GM19023 (cell line): ENCODE measurements around the gene GABRA5.
"Not testable (repeated sequence)": the region's sequence is repeated elsewhere in the genome, so short reads cannot be mapped to it uniquely, and the experiment has no call there.

Experiments
- ATAC-seq: cut with Tn5 transposase; IDR thresholded peaks from one replicate; pipeline ENCODE4 v1.9.1; 2021; ENCODE audit warnings: mild to moderate bottlenecking, moderate library complexity; ENCODE audit not compliant: unreplicated experiment

Gene GABRA5

DNA sequence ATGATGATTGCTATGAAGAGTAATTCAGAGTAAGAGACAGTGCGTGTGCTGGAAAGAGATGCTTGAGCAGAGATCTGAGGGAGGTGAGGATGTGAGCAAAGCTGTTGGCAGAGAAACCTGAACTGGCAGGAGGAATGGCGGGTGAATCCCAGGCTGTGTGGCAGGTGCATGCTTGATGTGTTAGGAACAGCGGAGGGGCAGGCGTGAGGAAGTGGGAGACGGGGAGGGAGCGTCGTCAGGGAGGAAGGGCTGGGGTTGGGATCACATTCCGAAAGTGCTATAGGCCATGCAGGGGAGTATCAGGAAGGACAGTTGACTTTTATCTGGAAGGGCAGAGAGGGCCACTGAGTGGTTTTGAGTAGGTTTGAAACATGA, 8.6 kb downstream of the GABRA5 start:
- ATAC-seq, result no peak

DNA sequence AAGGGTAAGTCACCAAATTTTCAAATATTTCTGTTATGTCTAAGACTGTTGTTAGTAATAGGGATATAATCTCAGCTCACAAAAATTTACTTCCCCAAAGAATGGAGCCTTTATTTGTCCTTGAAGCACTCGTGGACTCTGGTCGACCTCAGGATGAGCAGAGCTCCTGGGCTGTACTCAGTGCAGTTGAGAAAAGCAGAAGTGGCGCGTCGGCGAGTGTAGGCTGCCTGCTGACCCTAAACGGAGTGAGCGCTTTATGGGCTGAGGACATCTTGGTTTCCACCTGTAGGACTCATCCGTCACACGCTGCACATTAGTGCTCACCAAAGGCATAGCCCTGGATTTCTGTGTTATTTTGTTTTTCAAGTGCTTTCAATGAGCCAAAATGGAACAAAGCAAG, 11.0 kb downstream of the GABRA5 start:
- ATAC-seq, result no peak

DNA sequence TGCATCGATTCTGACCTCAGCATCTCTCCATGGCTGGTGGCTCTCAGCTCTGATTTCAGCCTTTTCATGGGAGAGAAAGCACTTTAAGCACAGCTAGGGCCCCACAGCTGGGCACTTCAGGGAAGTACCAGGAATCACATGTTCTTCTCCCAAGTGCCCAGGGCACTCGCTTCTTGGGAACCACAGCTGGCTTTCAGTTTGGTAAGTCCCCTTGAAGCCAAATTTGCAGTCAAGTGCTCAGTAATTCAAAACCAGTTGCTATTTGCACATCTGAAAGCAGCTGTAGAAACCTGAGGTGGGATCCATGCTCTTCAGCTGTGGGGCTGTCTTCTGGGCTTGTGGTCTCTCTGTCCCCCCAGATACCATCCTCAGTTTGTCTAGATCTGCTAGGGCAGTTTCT, 12.8 kb downstream of the GABRA5 start:
- no peak for ATAC-seq

DNA sequence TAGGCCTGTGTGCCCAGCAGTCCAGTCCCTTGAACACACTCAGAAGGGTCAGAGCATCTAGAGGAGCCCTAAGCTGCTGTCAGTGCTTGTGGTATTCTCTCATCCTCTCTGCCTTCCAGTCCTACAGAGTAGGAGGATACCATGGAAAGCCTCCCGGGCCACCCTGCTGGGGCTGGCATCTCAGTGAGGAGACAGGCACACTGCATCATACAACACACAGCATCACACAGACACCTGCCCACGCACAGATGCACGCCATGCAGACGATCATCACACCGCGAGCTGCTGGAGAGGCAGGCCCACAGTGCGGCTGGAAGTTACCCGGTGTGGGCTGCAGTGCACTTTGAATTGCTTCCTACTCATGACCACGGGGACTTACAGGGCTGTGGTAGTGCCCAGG, 15.2 kb downstream of the GABRA5 start:
- ATAC-seq, result no peak

DNA sequence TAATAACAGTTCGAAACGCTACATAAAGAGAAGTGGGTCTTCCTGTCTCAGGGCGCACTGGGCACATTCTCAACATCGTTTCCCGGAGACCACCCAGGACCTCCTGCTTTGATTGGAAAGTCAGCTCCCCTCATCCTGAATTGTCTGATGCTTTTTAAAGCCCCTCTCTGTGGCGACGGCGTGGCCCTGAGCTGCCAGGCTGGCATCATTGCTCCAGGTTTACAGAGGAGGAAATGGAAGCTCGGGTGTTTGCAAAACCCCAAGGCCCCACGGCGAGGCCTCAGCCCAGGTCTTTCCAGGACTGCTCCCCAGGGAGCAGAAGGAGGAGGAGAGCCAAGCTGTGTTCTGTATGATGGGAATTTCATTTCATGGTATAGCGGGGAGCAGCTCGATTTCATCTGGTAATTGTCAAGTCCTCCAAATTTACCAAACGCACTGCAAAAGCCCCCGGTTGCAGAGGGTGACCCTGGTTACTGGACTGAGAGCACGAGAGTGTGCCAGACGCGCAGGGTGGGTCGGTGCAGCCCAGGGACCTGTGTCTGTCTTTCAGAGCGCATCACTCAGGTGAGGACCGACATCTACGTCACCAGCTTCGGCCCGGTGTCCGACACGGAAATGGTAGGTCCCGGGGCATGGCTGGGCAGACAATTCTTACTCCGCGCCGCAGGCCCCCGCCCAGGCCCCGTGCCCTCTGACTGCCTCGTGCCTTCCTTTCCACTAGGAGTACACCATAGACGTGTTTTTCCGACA, 15.9 kb downstream of the GABRA5 start:
- no peak for ATAC-seq

DNA sequence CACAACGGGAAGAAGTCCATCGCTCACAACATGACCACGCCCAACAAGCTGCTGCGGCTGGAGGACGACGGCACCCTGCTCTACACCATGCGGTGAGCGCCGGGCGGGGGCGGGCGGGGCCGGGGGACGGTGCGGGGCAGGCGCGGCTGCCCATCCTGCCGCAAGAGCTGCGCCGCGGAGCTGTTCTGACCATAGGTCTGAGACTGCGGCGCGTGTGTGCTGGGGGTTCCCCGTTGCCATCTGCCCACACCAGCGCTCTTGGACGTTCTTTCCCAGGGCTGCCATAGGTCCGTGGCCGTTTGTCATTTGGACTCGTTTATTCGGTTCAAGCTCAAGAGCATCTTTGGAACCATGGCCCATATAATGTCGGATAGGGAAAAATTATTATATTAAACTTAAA, 16.6 kb downstream of the GABRA5 start:
- no peak for ATAC-seq

DNA sequence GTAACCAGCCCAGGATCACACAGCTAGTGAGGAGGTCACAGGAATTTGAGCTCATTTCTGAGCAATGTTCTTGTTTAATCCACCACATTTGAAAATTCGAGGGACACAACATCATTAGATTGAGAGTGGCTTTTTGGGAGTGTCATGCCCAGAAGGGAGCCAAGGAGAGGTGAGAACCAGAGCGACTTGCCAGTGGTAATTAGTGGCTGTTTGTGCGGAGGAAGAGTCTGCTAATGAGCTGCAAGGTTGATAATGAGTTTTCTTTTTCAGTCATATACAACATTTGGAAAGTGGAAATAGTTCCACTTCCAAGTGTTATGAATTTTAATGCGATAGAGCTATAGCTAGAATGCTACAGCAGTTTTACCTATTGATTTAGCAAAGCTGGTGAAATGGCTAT, 19.7 kb downstream of the GABRA5 start:
- ATAC-seq, result no peak

DNA sequence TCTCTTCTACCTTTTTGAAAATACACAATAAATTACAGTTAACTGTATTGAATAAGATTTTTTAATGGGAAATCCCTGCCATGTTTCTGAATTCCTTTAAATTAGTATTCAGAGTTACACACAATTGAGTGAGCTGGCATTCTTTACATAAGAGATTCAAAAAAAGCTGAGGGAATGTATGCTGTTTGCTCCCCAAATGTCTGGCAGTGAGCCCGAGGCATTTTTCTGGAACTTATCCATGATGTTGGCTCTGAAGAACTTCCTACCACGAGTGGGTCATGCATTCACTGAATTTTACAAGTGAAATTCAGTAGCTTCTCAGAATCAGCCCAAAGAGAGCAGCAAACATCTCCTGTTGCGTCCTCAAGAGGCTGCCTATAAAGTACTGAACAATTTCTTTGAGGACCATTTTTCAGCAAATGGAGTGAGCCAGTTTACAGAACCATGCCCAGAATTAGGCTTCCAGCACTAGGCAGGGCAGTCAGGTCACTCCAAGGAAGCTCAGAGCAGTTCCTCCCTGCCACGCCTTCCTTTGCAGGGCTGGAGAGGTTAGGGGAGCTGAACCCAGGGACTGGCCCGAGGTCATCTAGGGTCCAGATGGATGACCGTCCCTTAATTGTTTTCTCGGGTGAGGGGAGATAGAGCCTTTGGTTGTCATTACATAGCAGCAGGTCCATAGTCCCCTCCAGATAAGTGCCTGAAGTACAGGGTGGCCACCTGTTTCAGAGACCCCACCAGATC, 21.2 kb downstream of the GABRA5 start:
- no peak for ATAC-seq

DNA sequence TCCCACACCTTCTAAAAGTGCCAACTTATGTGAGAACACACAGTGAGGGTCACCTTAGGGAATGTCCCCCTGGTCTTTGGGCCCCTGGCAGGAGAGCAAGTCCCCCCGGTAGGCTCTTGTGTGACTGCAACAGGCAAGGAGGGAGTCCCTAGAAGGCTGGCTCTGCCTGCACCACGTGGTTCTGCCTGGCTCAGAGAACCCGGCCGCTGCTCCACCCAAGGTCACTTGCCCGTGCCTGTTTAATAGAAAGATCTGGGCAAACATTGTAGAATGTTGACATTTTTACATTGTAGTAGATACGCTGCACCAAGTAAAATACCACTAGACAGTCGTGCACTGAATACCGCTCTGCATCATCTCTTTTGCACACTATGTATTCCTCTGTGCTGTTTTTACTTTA, 21.9 kb downstream of the GABRA5 start:
- ATAC-seq, result no peak

DNA sequence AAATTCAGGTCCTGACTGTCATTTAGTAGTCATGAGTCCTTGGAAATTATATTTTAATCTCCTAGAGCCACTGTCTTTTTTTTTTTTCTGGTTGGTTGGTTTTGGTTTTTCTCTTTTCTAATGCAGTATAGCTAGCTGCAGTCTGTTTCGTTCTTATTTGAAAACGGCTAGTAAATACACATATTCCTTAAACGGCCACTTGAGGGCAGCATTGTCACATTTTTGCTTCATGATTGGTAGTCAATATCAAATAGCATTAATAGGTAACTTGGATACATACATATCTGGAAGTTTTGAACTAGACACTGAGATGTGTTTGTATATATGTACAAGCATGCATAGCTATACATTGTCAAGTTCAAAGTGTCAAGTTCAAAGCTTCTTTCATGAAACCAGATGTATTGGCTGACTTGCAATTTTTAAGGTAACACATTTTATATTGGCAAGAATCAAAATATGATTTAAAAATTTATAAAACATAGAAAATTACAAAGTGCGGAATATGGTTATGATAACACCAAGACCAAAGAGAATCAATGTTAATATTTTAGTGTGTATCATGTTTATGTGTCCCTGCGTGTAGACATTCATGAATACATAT, 22.5 kb downstream of the GABRA5 start:
- ATAC-seq, result no peak

DNA sequence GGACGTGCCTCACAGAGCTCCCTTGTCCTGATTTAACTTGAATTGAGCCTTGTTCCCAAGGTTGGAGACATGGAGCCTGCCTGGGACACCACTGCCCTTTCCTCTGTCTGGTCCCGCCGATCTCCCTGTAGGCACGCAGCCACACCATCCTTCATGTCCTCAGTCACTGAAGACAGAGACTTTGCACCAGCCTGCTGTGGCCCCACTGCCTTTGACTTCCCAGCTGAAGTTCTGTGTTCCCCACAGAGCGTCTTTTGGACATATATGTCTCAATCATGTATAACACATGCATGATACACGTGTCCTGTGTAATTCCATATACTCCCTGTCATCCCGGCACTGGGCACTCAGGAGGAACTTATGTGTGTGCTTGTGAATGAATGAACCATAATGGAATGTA, 23.6 kb downstream of the GABRA5 start:
- no peak for ATAC-seq

DNA sequence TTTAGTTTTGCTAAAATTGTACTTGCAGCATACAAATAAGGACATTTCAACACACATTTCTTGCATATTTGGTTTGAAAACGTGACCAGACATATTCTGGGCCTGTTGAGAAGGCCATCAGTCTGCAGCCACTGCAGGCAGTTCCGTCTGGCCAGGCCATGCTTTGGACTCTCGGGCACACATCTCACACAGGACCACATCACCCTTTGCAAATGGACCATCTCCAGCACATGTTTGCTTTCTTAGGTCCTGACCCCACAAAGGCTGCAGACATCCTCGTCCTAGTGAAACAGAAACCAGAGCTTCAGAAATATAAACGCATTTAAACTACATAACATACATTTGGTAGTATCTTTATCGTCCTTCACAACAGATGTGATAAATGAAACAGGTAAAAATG, 24.1 kb downstream of the GABRA5 start:
- no peak for ATAC-seq

DNA sequence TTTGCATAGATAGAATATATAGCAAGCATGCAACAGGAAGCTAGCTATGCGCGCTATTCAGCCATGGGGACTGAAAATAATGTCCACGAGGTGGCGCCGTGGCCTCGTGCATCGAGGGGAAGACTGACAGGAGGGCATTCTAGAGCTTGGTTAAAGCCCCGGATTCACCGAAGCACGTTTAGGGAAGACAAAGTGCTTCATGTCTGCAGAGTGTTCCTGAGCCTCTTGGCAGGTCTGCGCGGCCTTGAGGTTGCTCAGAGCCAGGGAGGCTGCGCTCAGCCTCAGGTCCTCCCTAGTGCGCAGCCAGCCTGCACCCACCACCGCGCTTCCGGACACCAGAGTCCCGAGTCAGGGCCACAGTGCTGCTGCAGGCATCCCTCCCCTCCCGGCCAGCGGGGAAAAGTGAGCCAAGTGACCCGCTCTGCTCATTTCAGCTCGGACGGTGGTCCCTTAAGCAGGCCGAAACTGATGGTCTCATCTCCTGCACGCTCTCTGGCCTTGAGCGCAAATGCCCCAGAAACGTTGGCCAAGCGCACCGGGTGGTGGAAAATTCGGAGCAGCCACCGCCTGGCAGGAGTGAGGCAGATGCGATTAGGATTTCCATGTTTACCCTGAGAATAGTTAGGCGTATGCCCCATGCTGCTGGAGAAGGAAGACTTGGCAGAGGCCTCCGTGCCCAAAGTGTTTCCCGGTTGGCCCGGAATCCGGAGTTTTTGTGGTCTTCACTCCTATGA, 24.8 kb downstream of the GABRA5 start:
- no peak for ATAC-seq

DNA sequence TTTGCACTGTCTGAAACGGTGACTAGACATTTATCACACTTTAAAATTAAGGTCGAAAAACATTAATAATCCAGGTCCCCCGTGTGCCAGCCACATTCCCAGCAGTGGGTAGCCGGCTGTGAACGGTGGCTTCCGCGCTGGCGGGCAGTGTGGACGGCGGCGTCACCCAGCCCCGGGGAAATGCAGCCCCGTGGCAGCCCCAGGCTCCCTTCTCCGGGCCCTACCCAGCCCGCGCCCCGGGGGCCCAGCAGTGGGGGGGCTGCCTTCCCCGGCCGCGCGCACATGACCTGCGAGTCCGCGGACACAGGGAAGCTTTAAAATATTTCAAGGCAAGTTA, 25.3 kb downstream of the GABRA5 start:
- ATAC-seq, result no peak

DNA sequence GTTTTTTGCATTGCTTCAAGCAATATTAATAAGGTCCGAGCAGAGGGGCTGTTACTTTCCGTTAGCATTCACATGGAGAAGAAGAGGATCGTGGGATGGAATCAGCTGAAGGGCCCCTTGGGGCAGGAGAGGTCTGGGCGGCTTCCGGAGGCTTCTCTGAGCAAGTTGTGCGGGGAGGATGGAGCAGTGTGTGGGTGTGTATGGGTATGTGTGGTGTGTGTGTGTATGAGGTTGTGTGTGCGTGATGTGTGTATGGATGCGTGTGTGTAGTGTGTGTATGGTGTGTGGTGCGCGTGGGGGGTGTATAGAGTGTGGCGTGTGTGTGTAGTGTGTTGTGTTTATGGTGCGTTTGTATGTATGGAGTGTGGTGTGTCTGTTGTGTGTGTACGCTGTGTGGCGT, 25.8 kb downstream of the GABRA5 start:
- no peak for ATAC-seq

DNA sequence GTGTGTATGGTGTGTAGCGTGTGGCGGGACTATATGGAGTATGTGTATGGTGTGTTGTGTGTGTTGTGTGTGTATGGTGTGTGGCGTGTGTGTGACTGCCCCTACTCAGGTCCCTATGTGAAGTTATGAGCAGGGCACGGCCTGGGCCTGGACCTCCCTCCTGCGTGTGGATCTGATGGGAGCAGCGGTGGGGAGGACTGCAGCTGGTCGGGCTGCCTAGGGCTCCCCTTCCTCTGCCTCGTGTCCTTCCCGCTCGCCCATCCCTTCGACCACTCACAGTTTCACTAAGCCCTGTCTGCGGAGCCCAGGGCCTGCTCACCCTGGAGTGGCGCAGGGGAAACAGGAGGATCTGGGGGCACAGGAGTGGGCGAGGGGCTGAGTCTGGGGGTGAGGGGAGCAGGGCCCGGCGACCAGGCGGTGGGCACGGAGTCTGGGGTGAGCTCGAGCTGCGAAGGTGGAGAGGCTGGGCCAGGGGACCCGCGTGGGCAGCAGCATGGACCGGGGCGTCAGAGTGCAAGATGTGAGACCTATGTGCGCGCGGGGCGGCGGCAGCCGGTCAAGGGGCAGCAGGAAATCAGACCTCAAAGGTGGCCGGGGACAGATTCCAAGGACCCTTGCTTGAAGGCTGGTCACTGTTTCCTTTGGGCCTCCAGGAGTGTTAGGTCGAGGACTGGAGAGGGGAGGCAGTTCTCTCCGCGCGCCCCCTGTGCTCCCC, 26.6 kb downstream of the GABRA5 start:
- no peak for ATAC-seq

DNA sequence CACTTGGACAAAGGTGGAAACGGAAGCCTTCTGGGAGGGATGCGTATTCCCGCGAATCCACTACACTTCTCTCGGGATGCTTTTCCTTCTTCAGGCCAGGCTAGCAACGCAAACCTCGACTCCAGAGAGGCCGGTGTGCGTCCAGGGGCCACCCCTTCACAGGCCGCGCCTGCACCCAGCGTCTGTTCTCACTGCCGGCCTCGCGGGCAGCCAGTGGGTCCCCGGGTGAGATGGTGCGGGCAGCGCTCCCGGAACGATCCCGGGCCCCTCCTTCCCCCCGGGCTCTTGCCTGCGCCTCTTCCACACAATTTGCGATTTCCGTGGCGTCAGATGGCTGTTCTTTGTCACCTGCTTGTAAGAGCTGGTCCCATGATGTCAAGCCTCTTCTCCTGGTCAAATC, 27.3 kb downstream of the GABRA5 start:
- no peak for ATAC-seq

DNA sequence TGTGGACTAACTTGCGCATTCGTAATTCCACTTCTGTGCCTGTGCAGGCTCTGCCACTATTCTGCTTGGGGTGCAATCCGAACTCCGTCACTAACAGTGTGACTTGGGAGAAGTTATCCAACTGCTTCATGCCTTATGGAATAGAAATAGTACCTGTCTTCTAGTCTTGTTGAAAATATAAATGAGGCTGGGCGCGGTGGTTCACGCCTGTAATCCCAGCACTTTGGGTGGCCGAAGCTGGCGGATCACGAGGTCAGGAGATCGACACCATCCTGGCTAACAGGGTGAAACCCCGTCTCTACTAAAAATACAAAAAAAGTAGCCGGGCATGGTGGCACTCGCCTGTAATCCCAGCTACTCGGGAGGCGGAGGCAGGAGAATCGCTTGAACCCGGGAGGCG, 28.5 kb downstream of the GABRA5 start:
- not testable (repeated sequence) for ATAC-seq

DNA sequence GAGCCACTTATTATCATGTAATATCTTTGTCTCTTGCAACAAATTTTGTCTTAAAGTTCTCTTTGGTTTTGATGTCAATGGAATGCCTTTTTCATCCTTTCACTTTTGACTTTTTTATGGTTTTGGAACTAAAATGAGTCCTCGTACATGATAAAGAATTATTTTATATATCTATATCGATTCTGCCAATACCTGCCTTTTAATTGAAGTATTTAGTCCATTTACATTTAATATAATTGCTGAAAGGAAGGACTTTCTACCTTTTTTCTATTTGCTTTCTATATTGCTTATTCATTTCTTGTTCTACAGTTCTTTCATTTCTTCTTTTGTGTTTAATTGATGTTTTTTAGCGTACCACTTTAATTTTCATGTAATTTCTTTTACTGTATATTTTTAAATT, 32.8 kb downstream of the GABRA5 start:
- no peak for ATAC-seq

DNA sequence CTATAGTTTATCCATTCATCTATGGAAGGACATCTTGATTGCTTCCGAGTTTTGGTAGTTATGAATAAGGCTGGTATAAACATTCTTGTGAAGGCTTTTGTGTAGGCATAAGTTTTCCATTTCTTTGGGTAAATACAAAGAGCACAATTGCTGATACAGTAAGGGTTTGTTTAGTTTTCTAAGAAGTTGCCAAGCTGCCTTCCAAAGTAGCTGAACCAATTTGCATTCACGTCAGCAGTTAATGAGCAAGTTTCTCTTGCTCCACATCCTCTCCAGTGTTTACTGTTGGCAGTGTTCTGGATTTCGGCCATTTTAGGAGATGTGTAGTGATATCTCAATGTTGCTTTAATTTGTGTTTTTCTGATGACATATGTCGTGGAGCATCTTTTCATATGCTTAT, 34.2 kb downstream of the GABRA5 start:
- no peak for ATAC-seq

DNA sequence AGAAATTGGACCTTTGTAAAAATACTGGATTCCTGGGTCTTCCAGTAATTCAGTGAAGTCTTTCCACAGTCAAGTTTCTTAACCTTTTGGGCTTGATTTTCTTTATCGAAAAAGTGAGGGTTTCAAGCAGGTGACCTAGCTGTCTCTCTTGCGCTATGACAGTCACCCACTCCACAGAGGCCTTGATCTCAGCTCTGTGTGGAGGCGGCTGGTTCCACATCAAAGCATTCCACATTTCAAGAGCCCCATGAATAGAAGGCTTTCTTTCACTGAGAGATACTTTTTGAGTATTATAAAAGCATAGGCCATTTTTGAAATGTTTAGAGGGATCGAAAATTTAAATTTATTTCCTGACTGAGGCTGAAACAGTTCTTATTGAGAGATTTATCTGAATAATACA, 43.9 kb downstream of the GABRA5 start:
- no peak for ATAC-seq
